Right renal cortex interstitium (tissue), 3 donors: ENCODE results near the gene PLEKHA6. TPM values are rescaled to one million over a fixed set of nuclear protein-coding genes. Genes with fewer than 3 reads are reported as not detected.
A peak's percentile ranks its signal among the peaks of the same experiment; 100 is the strongest.

Experiments used
- DNase-seq, 3 donors: peaks; one replicate each; pipeline ENCODE4 v3.0.0-alpha.2; 2013; ENCODE audit warnings: low read depth in 3 of 3, low spot score in 2 of 3
- polyA plus RNA-seq, 3 donors: library from polyadenylated mRNA; unstranded; fragments of 120-200 nt; gene quantifications; one replicate each; pipeline ENCODE4 v1.2.1, GENCODE V29; 2013; ENCODE audit not compliant: insufficient read length in 3 of 3

PLEKHA6 gene, protein sequence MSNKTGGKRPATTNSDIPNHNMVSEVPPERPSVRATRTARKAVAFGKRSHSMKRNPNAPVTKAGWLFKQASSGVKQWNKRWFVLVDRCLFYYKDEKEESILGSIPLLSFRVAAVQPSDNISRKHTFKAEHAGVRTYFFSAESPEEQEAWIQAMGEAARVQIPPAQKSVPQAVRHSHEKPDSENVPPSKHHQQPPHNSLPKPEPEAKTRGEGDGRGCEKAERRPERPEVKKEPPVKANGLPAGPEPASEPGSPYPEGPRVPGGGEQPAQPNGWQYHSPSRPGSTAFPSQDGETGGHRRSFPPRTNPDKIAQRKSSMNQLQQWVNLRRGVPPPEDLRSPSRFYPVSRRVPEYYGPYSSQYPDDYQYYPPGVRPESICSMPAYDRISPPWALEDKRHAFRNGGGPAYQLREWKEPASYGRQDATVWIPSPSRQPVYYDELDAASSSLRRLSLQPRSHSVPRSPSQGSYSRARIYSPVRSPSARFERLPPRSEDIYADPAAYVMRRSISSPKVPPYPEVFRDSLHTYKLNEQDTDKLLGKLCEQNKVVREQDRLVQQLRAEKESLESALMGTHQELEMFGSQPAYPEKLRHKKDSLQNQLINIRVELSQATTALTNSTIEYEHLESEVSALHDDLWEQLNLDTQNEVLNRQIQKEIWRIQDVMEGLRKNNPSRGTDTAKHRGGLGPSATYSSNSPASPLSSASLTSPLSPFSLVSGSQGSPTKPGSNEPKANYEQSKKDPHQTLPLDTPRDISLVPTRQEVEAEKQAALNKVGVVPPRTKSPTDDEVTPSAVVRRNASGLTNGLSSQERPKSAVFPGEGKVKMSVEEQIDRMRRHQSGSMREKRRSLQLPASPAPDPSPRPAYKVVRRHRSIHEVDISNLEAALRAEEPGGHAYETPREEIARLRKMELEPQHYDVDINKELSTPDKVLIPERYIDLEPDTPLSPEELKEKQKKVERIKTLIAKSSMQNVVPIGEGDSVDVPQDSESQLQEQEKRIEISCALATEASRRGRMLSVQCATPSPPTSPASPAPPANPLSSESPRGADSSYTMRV
- 10 to 100 TPM; 37.8 to 45.2 (median 39.7) TPM for polyA plus RNA-seq

DNA sequence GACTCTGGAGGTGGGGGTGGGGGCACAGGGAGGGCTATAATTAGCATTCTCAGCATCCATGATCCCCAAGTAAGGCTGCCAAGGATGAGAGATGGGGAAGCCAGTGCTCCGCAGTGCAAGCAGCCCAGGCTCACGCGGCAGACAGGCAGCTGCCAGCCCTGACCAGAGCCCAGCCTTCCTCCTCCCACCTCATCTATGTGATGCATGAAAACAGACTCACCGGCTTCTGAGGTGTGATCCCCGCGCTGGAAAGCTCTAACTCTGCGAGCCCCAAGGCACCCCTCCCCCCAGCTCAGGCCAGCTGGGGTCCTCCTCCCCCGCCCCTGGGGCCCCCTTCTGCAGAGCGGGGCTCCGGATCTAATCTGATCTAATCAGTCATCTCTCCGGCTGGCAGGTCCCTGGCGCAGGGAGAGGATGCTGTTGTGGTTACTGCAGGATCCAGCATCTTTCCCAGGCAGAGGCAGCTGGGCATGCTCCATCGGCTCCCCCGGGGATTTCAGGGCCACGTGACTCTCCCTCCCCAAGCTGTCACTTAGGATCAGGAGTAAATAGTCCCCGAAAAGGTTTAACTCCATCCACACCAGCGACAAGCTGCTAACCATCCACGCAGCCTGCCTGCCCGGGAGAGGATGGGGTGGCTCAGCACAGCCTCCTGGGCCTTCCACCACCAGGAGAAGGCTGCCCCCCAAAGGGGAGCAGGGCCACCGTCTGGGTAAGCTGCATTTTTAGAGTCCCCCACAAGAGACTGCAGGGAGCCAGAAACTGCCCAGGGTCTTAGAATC lies at the start of gene PLEKHA6:
PLEKHA6 (minus strand) TSS at position 456 of the 782 bp plus-strand sequence. CDS start 86,202 bp downstream, outside the sequence.
- no peak for DNase-seq

DNA sequence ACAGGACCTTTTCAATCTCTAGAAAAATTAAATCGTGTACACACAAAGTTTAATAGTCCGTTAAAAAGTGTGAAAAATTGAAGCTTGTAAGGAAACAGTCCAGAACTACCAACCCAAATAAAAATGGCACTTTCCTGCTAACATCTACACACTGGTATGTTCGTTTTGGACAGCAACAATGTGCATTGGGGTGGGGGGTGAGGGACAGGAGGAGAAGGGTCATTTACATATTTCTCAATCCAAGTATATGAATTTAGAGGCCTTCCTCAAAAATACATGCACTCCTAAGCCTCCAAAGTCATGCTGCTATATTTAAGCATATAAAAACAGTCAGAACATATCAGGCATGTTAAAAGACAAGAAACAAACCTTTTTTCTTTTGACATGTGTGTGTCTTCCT lies 49.4 kb upstream of the PLEKHA6 start:
- DNase-seq, result no peak

DNA sequence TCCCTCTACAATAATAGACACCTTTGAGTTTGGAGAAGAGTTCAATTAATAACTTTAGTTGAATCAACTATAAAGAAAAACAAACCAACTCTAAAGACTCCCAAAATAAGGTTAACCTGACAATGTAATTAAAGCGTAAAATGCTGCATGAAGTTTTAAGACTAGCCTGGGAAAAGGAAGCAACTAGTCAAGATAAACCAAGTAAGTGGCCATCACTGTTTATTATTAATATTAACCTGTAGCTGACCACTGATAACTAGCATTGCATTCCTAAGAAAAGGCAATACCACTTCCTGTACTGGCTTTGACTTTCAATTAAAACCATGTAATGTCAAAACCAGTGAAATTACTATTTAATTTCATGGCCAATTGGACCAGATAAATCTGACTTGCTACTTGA lies 48.9 kb upstream of the PLEKHA6 start:
- DNase-seq, result no peak

DNA sequence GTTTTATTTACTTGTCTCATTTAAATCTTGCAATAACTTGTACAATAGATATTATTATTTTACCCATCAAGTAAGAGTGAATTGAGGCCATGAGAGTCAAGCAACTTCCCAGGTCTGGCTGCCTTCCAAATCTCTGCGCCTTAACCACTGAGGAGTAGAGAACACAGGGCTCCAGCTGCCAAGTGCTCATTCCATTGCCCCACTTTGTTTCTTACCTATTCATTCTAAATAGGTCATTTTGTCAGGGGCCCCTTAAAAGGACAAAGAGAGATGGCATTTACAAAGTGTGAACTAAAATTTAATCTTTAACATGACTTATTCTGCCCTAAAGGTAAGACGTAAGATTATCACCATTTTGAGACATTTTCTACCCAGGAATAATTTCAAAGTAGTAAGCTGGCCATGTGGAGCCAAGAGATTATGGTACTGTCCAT lies 48.4 kb upstream of the PLEKHA6 start:
- DNase-seq, result no peak

DNA sequence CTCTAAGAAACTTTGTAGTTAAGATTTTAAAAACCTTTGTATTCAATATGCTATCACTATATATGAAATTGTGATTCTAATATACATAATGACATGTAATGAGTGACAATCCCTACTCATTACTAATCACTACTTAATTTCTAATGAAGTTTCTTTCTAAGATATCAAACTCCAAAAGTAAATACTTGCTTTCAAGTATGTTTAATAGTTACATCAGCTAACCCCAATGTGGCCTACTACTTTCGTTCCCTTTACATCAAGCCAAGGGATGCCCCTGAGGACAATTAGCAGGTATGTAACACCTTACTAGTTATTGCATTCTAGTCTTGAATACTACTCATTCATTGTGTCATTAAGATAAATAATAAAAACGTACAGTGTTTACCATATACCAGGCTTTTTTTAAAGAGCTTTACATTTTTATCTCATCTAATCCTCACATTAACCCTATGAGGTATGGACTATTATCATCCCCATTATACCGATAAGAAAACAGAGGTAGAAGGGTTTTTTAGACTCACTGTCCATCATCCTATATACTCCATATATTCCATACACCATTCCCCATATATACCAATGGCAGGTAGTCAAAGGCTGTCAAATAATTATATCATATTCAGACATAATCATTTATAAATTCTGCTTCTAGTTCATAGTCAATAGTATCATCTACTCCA lies 47.7 kb upstream of the PLEKHA6 start:
- DNase-seq, result no peak

DNA sequence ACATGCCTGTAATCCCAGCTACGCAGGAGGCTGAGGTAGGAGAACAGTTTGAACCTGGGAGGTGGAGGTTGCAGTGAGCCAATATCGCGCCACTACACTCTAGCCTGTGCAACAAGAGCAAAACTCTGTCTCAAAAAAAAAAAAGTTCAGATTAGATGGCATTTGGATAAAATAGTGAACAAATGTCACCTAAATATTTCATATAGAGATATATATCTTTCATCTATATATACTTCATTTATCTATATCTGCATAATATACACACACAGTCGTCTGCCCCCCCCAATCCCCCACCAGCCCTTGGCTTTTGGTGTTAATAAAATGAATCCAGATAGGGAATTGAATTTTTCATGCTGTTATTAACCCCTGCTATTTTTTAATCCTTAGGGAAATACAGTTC lies 46.9 kb upstream of the PLEKHA6 start:
- no peak for DNase-seq

DNA sequence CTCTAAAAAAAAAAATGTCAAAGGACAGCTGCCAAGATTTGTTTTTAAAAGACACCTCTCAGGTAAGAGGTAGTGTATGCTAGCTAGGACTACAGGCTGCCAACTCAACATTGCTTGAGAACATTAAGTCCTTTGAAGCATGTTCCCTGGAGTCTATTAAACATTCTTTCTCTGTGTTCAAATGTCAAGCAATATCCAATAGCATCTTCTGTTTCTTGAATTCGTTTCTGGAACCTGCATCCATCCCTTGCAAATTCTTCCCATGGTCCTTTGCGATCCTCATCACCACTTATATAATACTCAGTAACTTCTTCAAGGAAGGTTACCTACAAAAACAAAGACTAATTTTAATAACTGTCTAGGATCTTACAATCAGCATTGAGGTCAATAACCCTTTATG lies 46.3 kb upstream of the PLEKHA6 start:
- no peak for DNase-seq

DNA sequence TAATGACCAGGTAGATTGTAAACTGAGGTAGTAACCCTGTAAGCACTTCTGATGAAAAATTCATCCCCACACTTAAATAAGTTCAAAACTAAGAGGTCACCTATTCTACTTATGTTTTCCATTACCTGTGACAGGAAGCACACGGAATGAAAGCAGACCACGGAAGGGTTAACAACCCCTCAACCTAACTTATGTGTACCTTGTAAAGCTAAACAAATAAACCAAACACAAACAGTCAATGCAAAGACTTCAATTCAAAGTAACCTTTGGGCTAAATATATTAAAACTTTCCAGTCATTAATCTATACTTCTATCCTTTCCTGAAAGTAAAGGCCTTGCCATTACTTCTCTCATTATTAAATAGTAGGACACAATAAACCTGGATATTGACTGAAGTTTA lies 44.9 kb upstream of the PLEKHA6 start:
- DNase-seq, result no peak

DNA sequence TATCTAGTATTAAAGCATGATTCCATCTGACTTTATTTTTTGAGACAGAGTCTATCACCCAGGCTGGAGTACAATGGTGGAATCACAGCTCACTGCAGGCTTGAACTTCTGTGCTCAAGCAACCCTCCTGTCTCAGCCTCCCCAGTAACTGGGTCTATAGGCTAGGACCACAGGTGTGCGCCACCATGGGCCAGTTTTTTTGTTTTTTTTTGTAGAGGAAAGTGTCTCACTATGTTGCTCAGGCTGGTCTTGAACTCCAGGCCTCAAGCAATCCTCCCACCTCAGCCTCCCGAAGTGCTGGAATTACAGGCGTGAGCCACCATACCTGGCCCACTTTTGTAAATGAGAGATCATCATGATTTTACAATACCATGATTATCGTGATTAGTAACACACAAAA lies 42.7 kb upstream of the PLEKHA6 start:
- no peak for DNase-seq

DNA sequence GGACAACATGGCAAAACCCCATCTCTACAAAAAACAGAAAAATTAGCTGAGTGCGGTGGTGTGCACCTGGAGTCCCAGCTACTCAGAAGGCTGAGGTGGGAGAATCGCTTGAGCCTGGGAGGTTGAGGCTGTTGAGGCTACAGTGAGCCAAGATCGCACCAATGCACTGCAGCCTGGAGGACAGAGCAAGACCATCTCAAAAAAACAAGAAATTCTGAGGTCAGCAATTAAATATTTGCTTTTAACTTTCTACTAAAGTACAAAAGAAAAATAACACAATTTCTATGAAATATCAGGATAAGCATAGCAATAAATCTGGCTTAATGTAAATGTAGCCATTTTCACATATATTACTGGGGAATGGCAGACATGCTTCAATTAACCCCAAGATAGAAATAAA lies 42.0 kb upstream of the PLEKHA6 start:
- no peak for DNase-seq

DNA sequence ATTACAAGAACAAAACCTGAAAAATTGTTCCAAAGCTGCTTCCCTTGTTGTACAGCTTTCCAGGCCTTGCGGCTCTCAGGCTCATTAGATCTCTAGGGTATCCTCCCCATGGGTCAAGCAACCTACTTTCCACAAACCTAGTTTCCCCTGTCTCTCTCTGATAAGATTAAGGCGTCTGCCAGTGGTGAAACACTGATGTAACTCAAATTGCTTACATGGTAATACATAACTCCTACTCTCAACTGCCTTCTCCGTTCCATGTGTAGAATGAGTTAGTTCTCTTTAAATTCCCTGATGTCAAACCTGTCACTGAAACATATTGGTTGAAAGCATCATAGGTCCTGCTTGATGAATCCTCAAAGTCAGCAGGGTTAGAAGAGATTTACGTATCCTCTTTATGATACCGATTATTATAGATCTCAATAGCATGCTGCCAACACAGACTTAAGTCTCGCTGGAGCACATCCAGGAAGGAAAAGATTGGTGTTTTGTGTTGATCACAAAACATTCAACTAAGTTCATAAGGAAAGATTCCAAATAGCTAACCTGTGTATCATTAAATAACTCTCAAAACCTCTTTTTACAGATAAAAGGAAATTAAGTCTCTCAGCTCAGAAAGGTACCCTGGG lies 41.3 kb upstream of the PLEKHA6 start:
- DNase-seq, result no peak

DNA sequence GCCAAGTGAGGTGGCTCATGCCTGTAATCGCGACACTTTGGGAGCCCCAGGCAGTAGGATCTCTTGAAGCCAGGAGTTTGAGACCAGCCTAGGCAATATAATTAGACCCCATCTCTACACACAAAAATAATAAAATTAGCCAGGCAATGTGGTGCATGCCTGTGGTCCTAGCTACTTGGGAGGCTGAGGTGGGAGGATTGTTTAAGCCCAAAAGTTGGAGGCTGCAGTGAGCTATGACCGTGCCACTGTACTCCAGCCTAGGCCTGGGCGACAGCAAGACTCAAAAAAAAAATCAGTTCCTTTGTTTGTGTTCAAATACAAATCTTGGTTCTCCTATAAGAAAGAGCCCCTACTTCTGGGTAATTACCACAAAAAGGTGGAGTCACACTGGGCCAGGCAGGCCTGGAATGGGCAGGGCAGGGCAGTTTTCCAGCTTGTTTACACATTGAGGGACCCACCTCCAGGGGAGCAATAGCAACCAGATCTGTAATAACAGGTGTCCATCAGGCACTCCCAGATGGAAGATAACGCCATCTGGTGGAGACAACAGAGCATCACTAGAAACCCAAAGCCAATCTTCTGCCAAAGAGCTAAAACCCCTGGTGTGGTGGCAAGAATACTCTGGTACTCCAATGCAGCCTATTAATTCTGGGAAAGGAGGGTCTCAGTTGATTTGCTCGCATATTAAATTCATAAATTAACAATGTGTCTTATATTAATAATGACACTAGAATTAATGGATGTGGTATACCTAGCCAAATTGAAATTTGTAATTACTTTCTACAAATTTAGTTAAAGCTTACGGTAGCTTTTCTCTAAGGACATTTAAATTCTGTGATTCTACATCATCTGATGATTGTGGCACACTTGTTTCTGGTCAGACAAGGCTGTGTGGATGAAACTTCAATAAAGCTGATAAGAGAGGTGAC lies 38.7 kb upstream of the PLEKHA6 start:
- peak in 2 of 3 donors; percentile 45 to 63 for DNase-seq

DNA sequence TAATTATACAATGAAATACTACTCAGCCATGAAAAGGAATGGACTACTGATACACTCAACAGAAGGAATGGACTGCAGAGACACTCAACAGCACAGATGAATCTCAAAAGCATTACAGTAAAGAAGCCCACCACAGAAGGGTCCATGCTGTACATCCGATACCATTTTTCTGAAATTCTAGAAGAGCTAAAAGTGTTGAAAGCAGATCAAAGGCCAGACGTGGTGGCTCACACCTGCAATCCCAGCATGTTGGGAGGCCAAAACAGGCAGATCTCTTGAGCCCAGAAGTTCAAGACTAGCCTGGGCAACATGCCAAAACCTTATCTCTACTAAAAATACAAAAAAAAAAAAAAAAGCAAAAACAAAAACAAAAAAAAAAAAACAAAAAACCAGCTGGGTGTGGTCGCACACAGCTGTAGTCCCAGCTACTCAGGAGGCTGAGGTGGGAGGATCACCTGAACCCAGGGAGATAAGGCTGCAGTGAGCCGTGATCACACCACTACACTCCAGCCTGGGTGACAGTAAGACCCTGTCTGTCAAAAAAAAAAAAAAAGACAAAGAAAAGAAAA lies 36.4 kb upstream of the PLEKHA6 start:
- no peak for DNase-seq

DNA sequence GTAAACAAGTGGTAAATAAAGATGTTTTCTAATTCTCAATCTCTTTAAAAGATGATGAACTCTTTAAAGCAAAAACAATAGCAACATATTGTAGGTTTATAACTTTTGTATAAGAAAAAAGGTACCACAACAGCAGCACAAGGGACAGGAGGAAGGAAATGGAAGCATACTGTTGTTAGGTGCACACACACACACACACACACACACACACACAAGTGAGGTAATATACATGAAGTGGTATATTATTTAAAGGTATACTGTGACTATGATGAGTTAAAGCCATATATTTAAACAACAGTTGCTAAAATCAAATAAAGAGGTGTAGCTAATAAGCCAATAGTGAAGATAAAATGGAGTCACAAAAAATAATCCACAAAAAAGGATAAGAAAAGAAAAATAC lies 31.9 kb upstream of the PLEKHA6 start:
- no peak for DNase-seq

DNA sequence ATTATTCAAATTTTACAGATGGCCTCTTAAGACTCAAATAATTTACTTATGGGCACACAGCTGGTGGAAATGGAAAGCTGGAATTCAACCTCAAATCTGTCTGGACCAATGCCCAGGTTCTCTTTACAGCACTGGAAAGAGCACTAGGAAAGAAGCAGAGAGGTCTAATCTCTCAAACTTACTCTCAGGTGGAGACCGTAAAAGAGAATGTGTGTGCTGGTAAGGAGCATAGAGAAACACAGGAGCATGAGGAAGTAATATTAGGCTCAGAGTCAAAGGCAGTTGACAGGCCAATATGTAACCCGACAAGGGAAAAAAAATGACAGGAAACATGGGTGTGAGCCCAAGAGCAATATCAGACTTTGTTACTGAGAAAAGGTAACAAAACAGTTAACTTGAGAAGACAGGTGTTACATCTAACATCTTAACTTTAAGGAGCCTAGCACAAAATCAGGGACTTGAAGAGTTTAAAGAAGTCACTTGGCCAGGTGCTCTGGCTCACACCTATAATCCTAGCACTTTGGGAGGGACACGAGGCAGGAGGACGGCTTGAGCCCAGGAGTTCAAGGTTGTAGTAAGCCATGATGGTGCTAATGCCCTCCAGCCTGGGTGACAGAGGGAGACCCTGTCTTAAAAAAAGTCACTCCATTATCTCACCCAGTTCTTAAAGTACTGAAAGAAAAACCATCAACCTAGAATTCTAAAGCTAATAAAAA lies 31.2 kb upstream of the PLEKHA6 start:
- no peak for DNase-seq

DNA sequence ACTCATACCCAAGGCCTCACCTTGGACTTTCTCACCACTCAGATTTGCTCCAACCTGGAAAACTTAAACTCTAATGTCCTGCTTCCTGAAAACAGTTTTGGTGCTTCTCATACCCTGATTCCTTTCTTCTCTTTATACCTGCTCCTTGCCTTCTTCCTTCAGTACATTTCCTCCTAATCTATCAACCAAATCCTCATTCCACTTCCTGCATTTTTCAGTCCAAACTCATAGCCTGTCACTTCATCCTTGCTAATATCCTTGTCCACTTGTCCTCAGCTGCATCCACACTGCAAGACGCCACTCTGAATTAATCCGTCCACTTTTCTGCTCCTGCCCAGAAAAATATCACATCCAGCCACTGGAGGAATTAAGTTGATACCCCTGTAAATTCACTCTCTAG lies 26.0 kb upstream of the PLEKHA6 start:
- no peak for DNase-seq

DNA sequence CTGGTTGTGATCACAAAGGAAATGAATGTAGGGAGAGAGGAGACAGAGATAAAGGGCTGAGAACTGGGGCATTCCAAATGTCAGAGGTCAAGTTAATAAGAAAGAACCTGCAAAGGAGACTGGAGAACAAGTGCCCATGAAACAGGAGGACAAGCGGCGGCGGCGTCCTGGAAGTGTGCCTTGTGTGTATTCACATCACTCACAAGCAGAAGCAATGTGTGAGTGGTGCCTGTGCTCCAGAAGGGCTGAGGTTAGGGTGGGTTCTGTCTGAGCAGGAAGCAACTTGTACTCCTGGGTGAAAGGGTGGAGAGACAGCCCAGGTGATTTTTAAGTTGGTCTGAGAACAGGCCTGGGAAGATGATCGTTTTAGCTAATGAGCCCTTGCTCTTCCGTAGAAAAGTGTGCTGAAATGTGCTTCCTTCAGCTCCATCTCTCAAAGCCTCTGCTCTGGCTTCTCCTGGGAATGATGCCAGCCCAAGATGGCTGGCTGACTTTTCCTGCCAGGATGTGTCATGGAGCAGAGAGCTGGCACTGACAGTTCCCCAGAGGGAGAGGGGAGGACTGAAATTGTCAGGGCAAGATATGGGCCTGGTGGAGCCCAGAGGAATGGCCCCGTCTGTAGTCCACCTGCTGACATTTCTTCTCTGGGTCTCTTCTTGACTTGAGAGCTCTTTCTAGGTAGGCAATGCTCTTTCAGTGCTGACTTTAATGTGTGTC lies 25.1 kb upstream of the PLEKHA6 start:
- DNase-seq, result no peak
